Activated CD8-positive, alpha-beta memory T cell treated with anti-CD3 and anti-CD28 coated beads, Interleukin-2, amount 50 U/mL, for 1 hour (primary cell): ENCODE results near the gene RGS12.
A peak's percentile ranks its signal among the peaks of the same experiment; 100 is the strongest.

ENCODE experiments used
- DNase-seq: peaks from one replicate; pipeline ENCODE4 v3.0.0-alpha.2; 2020; ENCODE audit errors: extremely low read depth

RGS12 gene, protein sequence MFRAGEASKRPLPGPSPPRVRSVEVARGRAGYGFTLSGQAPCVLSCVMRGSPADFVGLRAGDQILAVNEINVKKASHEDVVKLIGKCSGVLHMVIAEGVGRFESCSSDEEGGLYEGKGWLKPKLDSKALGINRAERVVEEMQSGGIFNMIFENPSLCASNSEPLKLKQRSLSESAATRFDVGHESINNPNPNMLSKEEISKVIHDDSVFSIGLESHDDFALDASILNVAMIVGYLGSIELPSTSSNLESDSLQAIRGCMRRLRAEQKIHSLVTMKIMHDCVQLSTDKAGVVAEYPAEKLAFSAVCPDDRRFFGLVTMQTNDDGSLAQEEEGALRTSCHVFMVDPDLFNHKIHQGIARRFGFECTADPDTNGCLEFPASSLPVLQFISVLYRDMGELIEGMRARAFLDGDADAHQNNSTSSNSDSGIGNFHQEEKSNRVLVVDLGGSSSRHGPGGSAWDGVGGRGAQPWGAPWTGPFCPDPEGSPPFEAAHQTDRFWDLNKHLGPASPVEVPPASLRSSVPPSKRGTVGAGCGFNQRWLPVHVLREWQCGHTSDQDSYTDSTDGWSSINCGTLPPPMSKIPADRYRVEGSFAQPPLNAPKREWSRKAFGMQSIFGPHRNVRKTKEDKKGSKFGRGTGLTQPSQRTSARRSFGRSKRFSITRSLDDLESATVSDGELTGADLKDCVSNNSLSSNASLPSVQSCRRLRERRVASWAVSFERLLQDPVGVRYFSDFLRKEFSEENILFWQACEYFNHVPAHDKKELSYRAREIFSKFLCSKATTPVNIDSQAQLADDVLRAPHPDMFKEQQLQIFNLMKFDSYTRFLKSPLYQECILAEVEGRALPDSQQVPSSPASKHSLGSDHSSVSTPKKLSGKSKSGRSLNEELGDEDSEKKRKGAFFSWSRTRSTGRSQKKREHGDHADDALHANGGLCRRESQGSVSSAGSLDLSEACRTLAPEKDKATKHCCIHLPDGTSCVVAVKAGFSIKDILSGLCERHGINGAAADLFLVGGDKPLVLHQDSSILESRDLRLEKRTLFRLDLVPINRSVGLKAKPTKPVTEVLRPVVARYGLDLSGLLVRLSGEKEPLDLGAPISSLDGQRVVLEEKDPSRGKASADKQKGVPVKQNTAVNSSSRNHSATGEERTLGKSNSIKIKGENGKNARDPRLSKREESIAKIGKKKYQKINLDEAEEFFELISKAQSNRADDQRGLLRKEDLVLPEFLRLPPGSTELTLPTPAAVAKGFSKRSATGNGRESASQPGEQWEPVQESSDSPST (N-terminal part only)

DNA sequence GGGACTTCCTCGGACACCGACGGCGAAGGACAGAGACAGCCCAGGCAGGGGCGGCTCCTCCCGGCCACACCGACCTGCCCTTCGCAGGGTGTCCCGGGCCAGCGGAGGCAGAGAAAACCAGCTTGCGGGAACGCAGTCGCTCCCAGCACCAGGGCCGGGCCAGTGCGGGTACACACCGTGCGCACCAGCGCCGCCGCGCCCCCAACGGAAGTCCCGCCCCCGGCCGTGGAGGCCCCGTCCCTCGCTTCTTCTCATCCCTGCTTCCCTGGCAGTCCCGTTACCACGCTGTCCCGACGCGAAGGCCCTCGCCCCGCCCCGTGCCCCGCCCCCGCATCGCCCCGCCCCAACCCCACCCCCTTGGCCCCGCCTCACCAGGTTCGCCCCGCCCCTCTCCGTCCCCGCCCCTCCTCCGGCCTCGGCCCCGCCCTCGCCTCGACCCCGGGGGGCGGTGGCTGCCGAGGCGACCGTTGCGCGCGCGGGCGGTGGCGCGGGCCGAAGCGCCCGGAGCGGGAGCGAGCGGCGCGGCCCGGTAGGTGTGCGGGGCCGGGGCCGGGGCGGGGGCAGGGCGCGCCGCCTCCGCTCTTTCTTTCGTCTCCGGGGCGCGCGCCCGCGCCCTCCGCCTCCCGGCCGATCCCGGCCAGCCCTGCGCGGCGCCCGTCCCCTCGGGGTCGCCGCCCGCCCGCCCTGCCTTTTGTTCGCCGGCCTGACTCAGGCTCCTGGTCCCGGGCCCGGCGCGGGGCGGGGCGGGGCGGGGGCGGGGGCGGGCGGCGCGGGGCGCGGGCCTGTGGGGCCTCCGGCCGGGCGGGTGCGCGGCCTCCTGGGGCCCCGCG lies at the start of gene RGS12:
RGS12 (plus strand) TSS at position 451 of the 830 bp plus-strand sequence. CDS start 23,150 bp downstream, outside the sequence.
- DNase-seq: peak; percentile 36

DNA sequence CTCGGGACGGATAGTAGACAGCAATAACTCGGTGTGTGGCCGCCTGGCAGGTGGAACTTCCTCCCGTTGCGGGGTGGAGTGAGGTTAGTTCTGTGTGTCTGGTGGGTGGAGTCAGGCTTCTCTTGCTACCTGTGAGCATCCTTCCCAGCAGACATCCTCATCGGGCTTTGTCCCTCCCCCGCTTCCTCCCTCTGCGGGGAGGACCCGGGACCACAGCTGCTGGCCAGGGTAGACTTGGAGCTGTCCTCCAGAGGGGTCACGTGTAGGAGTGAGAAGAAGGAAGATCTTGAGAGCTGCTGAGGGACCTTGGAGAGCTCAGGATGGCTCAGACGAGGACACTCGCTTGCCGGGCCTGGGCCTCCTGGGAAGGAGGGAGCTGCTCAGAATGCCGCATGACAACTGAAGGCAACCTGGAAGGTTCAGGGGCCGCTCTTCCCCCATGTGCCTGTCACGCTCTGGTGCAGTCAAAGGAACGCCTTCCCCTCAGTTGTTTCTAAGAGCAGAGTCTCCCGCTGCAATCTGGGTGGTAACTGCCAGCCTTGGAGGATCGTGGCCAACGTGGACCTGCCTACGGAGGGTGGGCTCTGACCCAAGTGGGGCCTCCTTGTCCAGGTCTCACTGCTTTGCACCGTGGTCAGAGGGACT lies 49.6 kb upstream of the RGS12 start:
- DNase-seq: no peak

DNA sequence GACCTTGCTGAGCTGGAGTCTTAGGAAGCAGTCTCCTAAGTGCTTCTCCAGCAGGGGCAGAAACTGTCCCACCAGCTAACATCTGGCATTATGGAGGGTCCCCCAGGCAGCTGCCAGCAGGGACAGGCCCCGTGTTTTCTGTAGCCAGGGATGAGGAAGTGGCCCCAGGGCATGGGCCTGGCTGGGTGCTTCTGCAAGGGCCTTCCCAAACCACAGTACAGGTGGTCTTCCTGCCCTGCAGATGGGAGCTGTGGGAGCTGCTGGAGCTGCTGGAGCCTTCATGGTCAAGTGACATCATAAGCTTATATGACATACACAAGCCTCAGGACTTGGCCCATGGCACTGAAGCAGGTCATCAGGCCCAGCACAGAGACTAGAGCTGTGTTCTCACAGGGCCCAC lies 48.8 kb upstream of the RGS12 start:
- DNase-seq: no peak

DNA sequence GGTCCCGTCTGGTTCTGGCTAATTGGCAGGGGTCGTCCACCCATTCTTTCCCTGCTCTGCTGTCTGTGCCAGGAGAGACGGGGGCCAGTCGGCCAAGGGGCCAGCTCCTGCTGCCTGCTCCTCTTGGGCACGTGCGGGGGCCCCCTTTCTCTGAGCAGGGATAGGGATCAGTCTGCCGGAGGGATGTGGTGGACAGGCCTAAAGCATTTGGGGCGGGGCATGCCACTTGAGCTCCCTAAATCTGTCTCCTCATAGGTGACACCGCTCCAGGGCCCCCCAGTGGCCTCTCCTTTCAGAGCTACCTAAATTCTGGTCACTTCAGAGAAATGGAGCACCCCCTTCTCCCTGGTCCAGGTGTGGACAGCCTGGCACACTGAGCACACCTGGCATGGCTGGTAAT lies 48.1 kb upstream of the RGS12 start:
- no peak for DNase-seq

DNA sequence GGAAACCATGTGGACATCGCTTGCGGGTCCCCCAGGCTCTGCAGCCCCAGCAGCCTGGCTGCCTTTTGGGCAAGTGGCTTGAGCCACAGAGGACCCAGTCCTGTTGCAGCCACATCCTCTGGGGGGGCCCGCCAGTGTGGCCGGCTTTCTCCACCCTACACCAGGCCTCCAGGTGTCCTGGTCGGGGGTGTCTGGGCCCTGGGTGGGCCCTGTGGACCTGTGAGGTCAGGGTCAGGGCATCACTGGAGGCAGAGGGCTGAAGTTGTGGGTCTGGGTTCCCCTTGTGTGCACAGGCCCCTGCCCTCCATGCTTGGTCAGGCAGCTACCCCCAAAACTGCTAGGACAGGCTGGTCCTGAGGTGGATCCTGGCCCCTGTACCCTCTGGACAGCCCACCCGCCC lies 47.1 kb upstream of the RGS12 start:
- DNase-seq: no peak

DNA sequence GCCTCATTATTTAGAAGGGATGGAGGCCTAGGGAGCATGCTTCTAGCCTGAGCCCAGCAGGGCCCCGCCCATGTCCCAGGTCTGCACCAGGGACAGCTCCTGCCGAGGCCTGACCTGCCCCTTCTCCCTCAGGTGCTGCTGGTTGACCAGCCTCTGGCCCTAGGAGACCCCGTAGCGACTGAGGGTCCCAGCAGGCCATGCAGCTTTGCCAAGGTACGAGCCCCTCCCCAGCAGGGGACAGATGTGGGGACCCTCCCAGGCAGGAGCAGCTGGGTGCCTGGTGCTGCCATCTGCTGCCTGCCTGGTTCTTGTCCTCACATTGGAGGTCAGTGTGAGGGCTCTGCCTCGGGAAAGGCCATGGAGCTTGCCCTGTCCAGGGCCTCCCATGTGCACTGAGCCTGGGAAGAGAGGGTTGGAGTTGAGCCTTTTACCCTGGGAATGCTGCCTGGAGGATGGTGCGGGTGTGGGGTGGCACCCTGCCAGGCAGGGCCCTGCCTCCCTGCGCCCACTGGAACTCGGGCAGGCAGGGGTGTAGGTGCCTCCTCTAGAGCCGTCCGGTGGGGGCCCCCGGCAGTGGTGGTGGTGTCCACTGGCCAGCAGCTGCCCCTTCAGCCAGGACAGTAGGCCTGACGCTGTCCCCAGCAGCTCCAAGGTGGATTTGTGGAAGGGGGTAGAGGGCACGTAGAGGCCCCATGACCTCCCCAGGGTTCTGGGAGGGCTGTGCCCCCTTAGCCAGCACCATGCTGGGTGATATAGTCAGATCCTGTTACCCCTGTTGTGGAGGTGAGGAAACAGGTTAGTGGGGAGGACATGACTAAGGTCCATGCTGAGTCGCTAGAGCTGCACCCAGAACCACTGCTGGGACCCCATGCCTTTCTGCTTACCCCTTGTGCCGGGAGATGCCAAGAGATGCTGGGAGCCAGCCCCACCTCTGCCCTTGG lies 46.1 kb upstream of the RGS12 start:
- DNase-seq: no peak

DNA sequence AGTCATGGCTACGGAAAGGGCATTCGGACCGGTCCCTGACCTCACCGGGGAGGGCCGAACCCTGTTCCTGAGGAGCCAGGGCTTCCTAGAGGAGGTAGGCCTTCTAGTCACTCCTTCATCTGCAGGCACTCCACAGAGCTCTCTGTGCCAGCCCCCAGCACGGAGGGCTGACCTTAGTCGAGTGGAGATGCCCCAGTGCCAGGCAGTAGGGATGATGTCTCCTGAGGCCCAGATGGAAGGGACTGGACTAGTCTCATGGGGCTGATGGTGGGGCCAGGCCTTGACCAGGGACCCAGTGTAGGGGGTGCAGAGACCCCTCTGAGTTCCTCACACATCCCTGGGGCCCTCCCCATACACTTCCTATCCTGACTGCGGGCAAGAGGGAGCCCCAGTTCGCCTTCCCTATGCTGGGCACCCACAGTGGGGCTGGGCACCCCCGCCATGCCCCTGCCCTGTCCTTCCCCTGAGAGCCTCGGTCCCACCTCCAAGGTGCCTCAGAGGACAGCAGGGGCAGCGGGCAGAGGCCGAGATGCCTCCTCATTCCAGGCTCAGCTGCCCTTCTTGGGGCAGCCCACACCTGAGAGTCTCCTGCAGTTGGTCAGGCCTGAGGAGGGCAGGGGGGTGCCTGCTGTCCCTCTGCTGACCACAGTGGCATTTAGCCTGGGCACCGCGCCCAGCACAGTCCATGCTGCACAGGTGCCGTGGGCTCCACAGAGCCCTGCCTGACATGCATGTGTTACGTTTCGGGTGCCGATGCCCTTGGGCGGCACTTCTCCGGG lies 45.2 kb upstream of the RGS12 start:
- no peak for DNase-seq

DNA sequence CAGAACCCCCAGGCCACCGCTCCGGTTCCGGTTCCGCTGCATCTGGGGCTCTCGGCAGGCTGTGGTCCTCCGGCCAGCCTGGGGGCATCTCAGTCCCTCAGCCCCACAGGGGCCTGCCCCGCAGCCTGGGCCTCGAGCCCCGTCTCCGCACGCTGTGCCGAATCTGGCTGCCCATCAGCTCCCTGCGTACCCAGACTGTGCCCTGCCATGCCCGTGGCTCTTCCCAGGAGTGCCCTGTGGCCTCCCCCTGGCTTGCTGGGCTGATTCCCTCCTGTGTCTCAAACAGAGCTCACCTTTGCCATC lies 44.7 kb upstream of the RGS12 start:
- DNase-seq: no peak

DNA sequence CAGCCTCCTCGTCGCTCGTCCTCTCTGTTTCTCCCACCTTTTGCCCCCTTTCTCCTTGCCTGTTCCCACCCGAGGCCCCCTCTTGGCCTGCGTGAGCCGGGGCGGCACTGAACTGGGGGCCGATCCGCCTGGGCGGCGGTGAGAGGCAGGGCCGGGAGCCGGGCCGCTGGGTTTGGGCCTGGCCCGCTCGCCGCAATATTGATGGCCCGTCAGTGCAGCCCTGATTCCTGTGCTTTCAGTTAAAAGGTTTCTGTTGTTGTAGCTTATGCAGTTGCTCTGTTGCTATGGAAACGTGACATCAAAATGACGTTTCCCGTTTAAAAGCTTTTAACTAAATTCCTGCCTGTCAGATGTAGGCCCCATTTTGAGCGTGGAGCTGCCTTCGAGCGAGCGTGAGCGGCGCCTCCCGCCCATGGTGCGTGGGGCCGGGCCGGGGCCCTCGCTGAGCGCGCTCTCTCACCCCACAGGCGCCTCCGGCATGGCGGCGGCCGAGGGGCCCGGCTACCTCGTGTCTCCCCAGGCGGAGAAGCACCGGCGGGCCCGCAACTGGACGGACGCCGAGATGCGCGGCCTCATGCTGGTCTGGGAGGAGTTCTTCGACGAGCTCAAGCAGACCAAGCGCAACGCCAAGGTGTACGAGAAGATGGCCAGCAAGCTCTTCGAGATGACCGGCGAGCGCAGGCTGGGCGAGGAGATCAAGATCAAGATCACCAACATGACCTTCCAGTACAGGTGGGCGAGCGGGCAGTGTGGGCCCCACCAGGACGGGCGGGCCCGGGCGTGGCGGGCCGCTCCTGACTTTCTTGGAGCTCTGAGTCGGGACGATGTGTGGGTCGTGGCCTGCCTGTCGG lies 43.8 kb upstream of the RGS12 start, which contains the start of gene MSANTD1:
MSANTD1 (plus strand) TSS at position 349 of the 851 bp plus-strand sequence; CDS start at position 413, 64 bp downstream.
- no peak for DNase-seq

DNA sequence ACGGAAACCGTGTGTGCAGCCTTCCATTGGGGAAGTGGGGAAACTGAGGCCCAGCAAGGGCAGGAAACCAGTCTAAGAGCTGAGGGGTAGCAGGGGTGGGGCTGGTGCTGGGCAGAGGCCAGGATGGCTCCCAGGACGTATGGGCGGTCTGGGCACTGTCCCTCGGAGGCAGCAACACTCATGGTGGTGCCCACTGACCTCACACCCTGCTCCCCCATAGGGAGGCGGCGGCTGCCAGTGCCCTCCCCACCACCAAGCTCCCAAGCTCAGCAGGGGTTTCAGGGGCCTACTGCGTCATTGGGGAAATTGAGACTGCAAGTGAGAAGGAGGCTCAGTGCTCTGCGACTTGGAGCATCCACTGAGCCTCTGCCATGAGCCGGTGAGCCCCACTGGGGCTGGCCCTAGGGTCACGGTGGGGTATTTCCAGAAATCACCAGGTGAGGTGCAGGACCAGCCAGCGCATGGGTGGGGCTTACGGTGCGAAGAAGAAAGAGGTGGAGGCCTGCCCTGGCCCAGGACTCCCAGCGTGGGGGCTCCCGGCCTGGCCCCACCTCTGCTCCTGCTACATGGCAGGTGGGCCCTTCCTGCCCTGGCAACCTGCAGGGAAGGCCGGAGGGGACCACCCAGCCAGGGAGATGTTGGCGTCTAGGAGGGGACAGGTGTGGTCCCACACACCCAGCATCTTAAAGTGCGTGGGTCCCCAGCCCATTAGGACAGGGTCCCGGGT lies 42.9 kb upstream of the RGS12 start:
- no peak for DNase-seq

DNA sequence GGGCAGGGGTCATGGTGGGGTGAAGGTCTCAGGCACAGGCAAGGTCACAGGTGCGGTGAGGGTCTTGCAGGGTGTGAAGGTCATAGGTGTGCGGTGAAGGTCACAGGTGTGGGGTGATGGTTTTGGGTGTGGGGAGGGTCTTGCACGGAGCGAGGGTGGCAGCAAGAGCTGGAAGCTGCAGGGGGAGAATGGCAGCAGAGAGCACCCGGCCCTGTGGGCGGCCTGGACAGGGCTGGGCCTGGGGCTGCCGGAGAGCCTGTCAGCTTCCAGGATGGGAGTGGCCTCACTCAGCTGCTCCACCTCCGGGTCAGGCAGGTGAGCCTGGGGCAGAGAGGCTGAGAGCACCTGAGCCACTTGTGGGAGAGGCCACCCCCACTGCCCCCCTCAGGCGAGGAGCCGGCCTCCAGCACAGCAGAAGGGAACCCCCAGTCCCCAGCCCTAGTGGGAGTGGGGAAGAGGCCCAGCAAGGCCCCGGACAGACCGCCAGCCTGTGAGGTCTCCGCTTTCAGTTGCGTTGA lies 42.3 kb upstream of the RGS12 start:
- no peak for DNase-seq

DNA sequence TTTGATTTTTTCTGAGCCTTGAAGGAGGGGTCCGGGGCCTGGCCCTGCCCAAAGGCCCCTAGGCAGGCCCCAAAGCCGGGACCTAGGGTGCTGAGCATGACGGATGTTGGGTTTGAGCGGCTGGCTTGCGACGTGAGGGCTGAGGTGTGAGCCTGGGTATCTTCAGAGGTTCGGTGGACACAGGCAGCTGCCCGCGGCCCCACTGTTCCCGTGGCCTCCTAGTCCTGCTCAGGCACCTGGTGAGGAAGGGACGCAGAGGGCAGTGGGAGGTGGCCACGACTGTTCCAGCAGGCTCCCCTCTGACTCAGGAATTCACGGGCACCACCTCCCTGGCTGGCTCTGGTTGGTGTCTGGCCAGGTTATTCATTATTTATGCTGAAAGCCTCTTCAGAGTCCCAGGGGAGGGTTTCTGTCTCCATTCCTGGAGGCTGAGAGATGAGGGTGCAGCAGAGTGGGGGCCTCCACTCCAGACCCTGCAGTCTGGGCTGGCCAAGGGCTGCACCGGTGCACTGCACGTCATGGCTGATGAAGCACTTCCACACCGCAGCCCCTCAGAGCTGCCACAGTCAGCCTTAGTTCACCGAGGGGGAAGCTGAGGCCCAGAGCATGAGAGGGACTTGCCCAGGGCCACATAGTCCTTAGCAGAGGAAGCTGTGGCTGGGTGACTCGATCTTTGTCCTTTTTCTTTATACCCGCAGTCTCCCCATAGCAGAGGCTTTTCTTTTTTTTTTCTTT lies 41.7 kb upstream of the RGS12 start:
- no peak for DNase-seq

DNA sequence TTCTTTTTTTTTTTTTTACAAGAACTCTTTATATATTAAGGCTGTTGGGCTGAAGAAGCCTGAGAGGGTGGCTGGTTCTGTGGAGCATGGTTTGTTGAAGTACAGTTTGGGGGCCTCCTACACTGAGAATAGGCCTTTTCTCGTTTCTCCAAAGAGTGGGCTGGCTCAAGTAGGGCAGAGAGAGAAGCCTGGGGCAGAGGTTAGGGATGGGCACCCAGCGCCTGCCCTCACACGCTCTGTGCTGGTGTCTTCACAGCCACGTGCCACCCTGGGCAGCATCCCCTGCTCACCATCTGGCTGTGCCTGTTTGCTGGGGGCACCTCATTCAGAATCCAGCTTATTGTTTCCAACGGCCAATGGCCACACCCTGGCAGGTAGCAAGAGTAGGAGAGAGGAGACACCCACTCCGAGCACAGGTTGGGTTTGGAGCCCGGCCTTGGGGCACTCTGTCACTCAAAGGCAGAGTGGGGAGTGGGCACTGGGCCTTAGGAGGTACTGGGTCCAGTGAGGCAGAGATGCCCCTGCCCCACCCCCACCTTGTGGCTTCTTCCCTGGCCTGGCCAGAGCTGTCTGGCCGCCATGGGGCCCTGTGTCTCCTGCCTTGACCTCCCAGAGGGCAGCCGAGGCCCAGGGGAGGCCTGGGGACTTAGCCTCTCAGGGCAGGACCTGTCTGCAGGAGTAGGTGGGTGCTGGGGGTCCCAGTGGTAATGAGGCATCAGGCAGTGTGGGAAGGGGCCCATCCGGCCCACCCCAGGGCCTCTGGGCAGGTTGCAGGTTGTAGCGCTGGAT lies 40.9 kb upstream of the RGS12 start:
- DNase-seq: no peak

DNA sequence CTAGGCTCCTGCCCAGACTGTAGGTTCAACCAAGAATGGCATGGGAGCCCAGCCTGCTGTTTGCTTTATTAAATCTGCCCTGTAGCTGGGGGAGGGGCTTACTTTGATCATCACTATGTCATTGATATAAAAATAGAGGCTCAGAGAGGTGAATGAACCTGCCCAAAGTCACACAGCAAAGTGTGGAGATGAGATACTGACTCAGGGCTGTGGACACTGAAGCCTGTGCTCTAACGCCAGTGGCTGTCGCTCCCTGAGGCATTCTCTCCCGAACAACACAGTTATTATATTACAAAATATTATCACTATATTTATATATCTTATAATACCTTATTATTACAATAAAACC lies 40.4 kb upstream of the RGS12 start:
- no peak for DNase-seq

DNA sequence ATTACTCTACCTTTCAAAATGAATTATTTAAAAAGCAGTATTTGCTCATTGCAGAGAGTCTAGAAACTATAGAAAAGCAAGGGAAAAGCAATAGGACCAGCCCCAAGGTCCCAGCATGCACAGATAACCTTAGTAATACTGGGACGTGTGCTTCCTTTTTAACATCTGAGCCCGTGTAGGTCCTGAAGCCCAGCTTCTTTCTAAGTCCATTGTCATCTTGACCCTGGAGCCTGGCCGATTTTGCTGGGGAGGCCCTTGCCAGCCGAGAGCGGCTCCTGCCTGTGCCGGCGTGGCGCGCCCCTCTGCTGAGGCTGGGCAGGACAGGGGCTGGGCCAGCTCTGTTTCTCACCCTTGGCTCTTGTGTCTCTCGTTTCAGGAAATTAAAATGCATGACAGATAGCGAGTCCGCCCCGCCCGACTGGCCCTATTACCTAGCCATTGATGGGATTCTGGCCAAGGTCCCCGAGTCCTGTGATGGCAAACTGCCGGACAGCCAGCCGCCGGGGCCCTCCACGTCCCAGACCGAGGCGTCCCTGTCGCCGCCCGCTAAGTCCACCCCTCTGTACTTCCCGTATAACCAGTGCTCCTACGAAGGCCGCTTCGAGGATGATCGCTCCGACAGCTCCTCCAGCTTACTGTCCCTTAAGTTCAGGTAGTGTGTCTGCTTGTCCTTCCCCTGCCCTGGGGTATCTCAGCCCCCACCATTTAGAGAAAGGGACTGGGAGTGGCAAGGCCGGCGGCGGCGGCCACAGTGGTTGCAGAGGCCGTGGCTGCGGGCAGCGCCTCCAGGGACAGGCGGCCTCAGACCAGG lies 39.8 kb upstream of the RGS12 start:
- no peak for DNase-seq
